ENCODE results near the gene LIPG. TPM values are rescaled to one million over a fixed set of nuclear protein-coding genes. Genes with fewer than 3 reads are reported as not detected.
A peak's percentile ranks its signal among the peaks of the same experiment; 100 is the strongest.

Gene LIPG
- total and polyA plus RNA-seq, 2 of the 13 experiments (the other 11 are each of a cell fraction or from before 2014, with no cell fraction given) = 0.96 to 10.8 TPM

DNA sequence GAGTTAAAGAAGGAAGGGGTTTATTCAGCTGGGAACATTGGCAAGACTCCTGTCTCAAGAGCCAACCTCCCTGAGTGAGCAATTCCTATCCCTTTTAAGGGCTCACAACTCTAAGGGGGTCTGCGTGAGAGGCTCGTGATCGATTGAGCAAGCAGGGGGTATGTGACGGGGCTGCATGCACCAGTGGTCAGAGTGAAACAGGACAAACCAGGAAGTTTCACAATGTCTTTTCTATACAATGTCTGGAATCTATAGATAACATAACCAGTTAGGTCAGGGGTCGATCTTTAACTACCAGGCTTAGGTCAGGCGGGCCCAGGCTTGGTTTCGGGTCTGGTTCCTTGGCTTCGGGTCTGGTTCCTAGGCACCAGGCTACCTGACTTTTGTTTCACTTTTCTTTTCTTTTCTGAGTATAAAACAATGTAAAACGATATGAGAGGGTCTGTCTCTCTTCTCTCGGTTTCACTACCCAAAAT lies 30.1 kb upstream of the LIPG start:
- peak overlapping the region; percentile 90 for H2AFZ ChIP-seq (ENCODE audit: low read length)
- H3K79me2 ChIP-seq (ENCODE audit: insufficient read depth, low read length) = no peaks in the 10 kb centered on the region
- intact Hi-C loops (cut with micrococcal nuclease; ENCODE audit: unreplicated experiment) (no loop called here), in situ Hi-C loops (cut with HindIII; ENCODE audit: extremely low pct_ligation_motif_present, low pct_unique_long_range_greater_than_20kb) (no loop called here)
- peak overlapping the region; percentile 76 for H3K4me2 ChIP-seq (ENCODE audit: low read depth, low read length)
- no peaks in the 10 kb centered on the region for H3K36me3 ChIP-seq (replicated peaks in 1 of 2; ENCODE audit: control insufficient read depth in 1 of 2, insufficient read depth in 2 of 2, low read length in 2 of 2)
- no peak overlapping the region for H3K27ac ChIP-seq (ENCODE audit: extremely low read length, insufficient read depth, low read length)
- no peaks in the 10 kb centered on the region for H4K20me1 ChIP-seq (ENCODE audit: insufficient read depth, low read length)
- H3K9ac ChIP-seq (ENCODE audit: insufficient read depth, low read depth, low read length) = peak overlapping the region; percentile 25; the same call in 1 of the 2 replicates
- H3K27me3 ChIP-seq (ENCODE audit: control insufficient read depth in 1 of 2, insufficient read depth in 2 of 2, low read length in 2 of 2) = no peaks in the 10 kb centered on the region; a peak in 1 of 5 replicates
- no peak for ATAC-seq
- no peaks in the 10 kb centered on the region for H3K9me3 ChIP-seq (ENCODE audit: low read length)
- FAIRE-seq = no peak
- H3K4me1 ChIP-seq (ENCODE audit: insufficient read depth, low read length) = peaks cover 15% of the 10 kb centered on the region
- BruUV-seq (replicated peaks) = no TSS peak
- WGBS (ENCODE audit: low lambda C conversion rate) = under 1% methylated on average over 10 of the region's 10 CpGs
- ChIA-PET POLR2A (no interaction called here), CTCF (ENCODE audit: low intra/inter-chr PET ratio, low total read pairs) (no interaction called here)
- peak overlapping the region in 2 of 3 experiments; percentile 35 to 48; a peak in 3 of 6 replicates for H3K4me3 ChIP-seq (replicated peaks in 1 of 3; ENCODE audit: insufficient read depth in 1 of 3, low read depth in 2 of 3, low read length in 3 of 3)
- DNase-seq (ENCODE audit: low spot score) = peak; percentile 12
- no peak for TF ChIP-seq ISX (CRISPR knock-in tag; conservative IDR thresholded peaks at IDR 0.05)
- peak; percentile 48; the same call in 1 of the 2 replicates for TF ChIP-seq GATAD2A (CRISPR knock-in tag; IDR thresholded peaks at IDR 0.05)
- no peak for TF ChIP-seq FOXK2 (IDR thresholded peaks at IDR 0.05)
- TF ChIP-seq, protein P1, sequence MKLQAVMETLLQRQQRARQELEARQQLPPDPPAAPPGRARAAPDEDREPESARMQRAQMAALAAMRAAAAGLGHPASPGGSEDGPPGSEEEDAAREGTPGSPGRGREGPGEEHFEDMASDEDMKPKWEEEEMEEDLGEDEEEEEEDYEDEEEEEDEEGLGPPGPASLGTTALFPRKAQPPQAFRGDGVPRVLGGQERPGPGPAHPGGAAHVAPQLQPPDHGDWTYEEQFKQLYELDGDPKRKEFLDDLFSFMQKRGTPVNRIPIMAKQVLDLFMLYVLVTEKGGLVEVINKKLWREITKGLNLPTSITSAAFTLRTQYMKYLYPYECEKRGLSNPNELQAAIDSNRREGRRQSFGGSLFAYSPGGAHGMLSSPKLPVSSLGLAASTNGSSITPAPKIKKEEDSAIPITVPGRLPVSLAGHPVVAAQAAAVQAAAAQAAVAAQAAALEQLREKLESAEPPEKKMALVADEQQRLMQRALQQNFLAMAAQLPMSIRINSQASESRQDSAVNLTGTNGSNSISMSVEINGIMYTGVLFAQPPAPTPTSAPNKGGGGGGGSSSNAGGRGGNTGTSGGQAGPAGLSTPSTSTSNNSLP (IDR thresholded peaks at IDR 0.05; ENCODE audit: low read depth, low read length) = no peak
- TF ChIP-seq, protein P2, sequence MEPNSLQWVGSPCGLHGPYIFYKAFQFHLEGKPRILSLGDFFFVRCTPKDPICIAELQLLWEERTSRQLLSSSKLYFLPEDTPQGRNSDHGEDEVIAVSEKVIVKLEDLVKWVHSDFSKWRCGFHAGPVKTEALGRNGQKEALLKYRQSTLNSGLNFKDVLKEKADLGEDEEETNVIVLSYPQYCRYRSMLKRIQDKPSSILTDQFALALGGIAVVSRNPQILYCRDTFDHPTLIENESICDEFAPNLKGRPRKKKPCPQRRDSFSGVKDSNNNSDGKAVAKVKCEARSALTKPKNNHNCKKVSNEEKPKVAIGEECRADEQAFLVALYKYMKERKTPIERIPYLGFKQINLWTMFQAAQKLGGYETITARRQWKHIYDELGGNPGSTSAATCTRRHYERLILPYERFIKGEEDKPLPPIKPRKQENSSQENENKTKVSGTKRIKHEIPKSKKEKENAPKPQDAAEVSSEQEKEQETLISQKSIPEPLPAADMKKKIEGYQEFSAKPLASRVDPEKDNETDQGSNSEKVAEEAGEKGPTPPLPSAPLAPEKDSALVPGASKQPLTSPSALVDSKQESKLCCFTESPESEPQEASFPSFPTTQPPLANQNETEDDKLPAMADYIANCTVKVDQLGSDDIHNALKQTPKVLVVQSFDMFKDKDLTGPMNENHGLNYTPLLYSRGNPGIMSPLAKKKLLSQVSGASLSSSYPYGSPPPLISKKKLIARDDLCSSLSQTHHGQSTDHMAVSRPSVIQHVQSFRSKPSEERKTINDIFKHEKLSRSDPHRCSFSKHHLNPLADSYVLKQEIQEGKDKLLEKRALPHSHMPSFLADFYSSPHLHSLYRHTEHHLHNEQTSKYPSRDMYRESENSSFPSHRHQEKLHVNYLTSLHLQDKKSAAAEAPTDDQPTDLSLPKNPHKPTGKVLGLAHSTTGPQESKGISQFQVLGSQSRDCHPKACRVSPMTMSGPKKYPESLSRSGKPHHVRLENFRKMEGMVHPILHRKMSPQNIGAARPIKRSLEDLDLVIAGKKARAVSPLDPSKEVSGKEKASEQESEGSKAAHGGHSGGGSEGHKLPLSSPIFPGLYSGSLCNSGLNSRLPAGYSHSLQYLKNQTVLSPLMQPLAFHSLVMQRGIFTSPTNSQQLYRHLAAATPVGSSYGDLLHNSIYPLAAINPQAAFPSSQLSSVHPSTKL (CRISPR knock-in tag; IDR thresholded peaks at IDR 0.05) = peak; percentile 42; the same call in 1 of the 2 replicates
- peak; percentile 47 for TF ChIP-seq CEBPG (CRISPR knock-in tag; IDR thresholded peaks at IDR 0.05)
- TF ChIP-seq, protein P3, sequence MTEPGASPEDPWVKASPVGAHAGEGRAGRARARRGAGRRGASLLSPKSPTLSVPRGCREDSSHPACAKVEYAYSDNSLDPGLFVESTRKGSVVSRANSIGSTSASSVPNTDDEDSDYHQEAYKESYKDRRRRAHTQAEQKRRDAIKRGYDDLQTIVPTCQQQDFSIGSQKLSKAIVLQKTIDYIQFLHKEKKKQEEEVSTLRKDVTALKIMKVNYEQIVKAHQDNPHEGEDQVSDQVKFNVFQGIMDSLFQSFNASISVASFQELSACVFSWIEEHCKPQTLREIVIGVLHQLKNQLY (CRISPR knock-in tag; IDR thresholded peaks at IDR 0.05) = peak; percentile 41; the same call in 1 of the 2 replicates
- peak; percentile 24; the same call in 1 of the 2 replicates for TF ChIP-seq CEBPB (IDR thresholded peaks at IDR 0.05; ENCODE audit: borderline replicate concordance, low read depth, low read length)
- TF ChIP-seq ELF3 (CRISPR knock-in tag; IDR thresholded peaks at IDR 0.05) = peak; percentile 42; the same call in 1 of the 2 replicates
- no peak for TF ChIP-seq ZFX (CRISPR knock-in tag; IDR thresholded peaks at IDR 0.05; ENCODE audit: low read depth)
- no peak for TF ChIP-seq ZNF768 (CRISPR knock-in tag; IDR thresholded peaks at IDR 0.05)
- no peak for TF ChIP-seq POLR2G (IDR thresholded peaks at IDR 0.05; ENCODE audit: low read depth, low read length)
- peak; percentile 59; the same call in 1 of the 2 replicates for TF ChIP-seq CC2D1A (CRISPR knock-in tag; IDR thresholded peaks at IDR 0.05)
- TF ChIP-seq, protein P4, sequence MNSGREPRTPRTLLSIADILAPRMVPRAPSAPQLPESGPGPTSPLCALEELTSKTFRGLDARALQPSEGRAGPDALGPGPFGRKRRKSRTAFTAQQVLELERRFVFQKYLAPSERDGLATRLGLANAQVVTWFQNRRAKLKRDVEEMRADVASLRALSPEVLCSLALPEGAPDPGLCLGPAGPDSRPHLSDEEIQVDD (CRISPR knock-in tag; IDR thresholded peaks at IDR 0.05; ENCODE audit: borderline replicate concordance) = no peak
- 0 out of 2 replicates have a peak, but pooled peaks have one; percentile 32 for TF ChIP-seq ZNF317 (CRISPR knock-in tag; IDR thresholded peaks at IDR 0.05)
- TF ChIP-seq ZNF883 (CRISPR knock-in tag; IDR thresholded peaks at IDR 0.05; ENCODE audit: not compliant biosample characterization) = no peak
- TF ChIP-seq, protein P5, sequence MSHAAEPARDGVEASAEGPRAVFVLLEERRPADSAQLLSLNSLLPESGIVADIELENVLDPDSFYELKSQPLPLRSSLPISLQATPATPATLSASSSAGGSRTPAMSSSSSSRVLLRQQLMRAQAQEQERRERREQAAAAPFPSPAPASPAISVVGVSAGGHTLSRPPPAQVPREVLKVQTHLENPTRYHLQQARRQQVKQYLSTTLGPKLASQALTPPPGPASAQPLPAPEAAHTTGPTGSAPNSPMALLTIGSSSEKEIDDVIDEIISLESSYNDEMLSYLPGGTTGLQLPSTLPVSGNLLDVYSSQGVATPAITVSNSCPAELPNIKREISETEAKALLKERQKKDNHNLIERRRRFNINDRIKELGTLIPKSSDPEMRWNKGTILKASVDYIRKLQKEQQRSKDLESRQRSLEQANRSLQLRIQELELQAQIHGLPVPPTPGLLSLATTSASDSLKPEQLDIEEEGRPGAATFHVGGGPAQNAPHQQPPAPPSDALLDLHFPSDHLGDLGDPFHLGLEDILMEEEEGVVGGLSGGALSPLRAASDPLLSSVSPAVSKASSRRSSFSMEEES (CRISPR knock-in tag; IDR thresholded peaks at IDR 0.05) = 0 out of 2 replicates have a peak, but pooled peaks have one; percentile 48
